HG03108 (cell line): ENCODE measurements around the gene PRPF38B.
"Not testable (repeated sequence)": the region's sequence is repeated elsewhere in the genome, so short reads cannot be mapped to it uniquely, and the experiment has no call there.

Source experiments
- ATAC-seq: cut with Tn5 transposase; IDR thresholded peaks from one replicate; pipeline ENCODE4 v1.9.1; 2021; ENCODE audit warnings: moderate library complexity; ENCODE audit not compliant: unreplicated experiment

PRPF38B gene

GRCh38 chr1:108691942-108692723 lies at the start of gene PRPF38B:
Gene PRPF38B (plus strand): TSS chr1:108692310. CDS start chr1:108692592, 282 bp downstream.
- ATAC-seq = peak; percentile 91

GRCh38 chr1:108643492-108644335 lies 48.4 kb upstream of the PRPF38B start:
- peak; percentile 51 for ATAC-seq

- ATAC-seq = no peak
These were observed 47.1 kb upstream of the PRPF38B start for GRCh38 chr1:108644984-108645383.

GRCh38 chr1:108645564-108646184 lies 46.4 kb upstream of the PRPF38B start:
- no peak for ATAC-seq

GRCh38 chr1:108646265-108646647 lies 45.9 kb upstream of the PRPF38B start:
- no peak for ATAC-seq

- peak; percentile 74 for ATAC-seq
These were observed 45.4 kb upstream of the PRPF38B start for GRCh38 chr1:108646648-108647269.

- ATAC-seq = no peak
These were observed 38.5 kb upstream of the PRPF38B start for GRCh38 chr1:108653431-108654105.

GRCh38 chr1:108657356-108658080 lies 34.6 kb upstream of the PRPF38B start:
- no peak for ATAC-seq

- peak; percentile 75 for ATAC-seq
These were observed 31.0 kb upstream of the PRPF38B start, which contains the start of gene HENMT1 for GRCh38 chr1:108661030-108661609. Gene HENMT1 (minus strand): TSS chr1:108661093. CDS start chr1:108659884, 1,209 bp downstream.

GRCh38 chr1:108663074-108663473 lies 29.0 kb upstream of the PRPF38B start:
- ATAC-seq = no peak

- ATAC-seq = no peak
These were observed 27.6 kb upstream of the PRPF38B start for GRCh38 chr1:108664481-108664880.

GRCh38 chr1:108665067-108665466 lies 27.0 kb upstream of the PRPF38B start:
- no peak for ATAC-seq

GRCh38 chr1:108665771-108666170 lies 26.3 kb upstream of the PRPF38B start:
- ATAC-seq = no peak

- not testable (repeated sequence) for ATAC-seq
These were observed 24.7 kb upstream of the PRPF38B start for GRCh38 chr1:108667422-108667821.

GRCh38 chr1:108668777-108669176 lies 23.3 kb upstream of the PRPF38B start:
- no peak for ATAC-seq

- ATAC-seq = no peak
These were observed 22.4 kb upstream of the PRPF38B start for GRCh38 chr1:108669679-108670078.

- no peak for ATAC-seq
These were observed 21.9 kb upstream of the PRPF38B start for GRCh38 chr1:108670131-108670773.

GRCh38 chr1:108671143-108671542 lies 21.0 kb upstream of the PRPF38B start:
- no peak for ATAC-seq

GRCh38 chr1:108678706-108679105 lies 13.4 kb upstream of the PRPF38B start:
- no peak for ATAC-seq
